H1 (cell line): Measurements from ENCODE around the gene LIF. TPM values are rescaled to one million over a fixed set of nuclear protein-coding genes. Genes with fewer than 3 reads are reported as not detected.

Experiments used
- CTCF ChIA-PET: fragments of 300-600 bp; sonication (Branson Sonifier 250); formaldehyde crosslinking; loops from one replicate; lab custom pipeline; 2021; ENCODE audit not compliant: partially characterized antibody; lab: Charles Lee
- POLR2A ChIA-PET: fragments of 300-600 bp; sonication (Branson Sonifier 250); formaldehyde crosslinking; loops from one replicate; lab custom pipeline; 2021; ENCODE audit warnings: inconsistent platforms; ENCODE audit not compliant: partially characterized antibody; lab: Charles Lee
- DNase-seq, 2 experiments: peaks; one replicate each; pipeline versions ENCODE4 v3.0.0 to v3.0.0-alpha.2; 2010 to 2022; ENCODE audit warnings: low spot score in 2 of 2, low read depth in 1 of 2, mixed read lengths in 1 of 2
- FAIRE-seq: peaks from 2 replicates; lab custom pipeline; 2011; peaks lifted over from hg19 to GRCh38; lab: Jason Lieb, UNC
- H2AFZ ChIP-seq: 2 replicates; pipeline ENCODE4 v1.8.1; 2012; ENCODE audit warnings: low read length, inconsistent platforms
- H2AK5ac ChIP-seq: 2 replicates; pipeline ENCODE4 v1.6.1; 2013; ENCODE audit warnings: low read depth, low read length
- H2BK120ac ChIP-seq: replicated peaks from 2 replicates; pipeline ENCODE3; 2013; ENCODE audit warnings: low read depth, low read length, inconsistent platforms
- H2BK12ac ChIP-seq: 2 replicates; pipeline ENCODE4 v1.6.1; 2013; ENCODE audit warnings: low read depth, low read length
- H2BK15ac ChIP-seq: 2 replicates; pipeline ENCODE4 v1.6.1; 2013; ENCODE audit warnings: low read length
- H2BK20ac ChIP-seq: 2 replicates; pipeline ENCODE4 v1.6.1; 2013; ENCODE audit warnings: low read length
- H2BK5ac ChIP-seq: 2 replicates; pipeline ENCODE4 v1.6.1; 2013; ENCODE audit warnings: low read depth, low read length
- H3K14ac ChIP-seq: 2 replicates; pipeline ENCODE4 v1.6.1; 2013; ENCODE audit warnings: inconsistent platforms; ENCODE audit not compliant: insufficient read length
- H3K18ac ChIP-seq: 2 replicates; pipeline ENCODE4 v1.6.1; 2013; ENCODE audit warnings: low read length; ENCODE audit errors: extremely low read depth
- H3K23ac ChIP-seq: 2 replicates; pipeline ENCODE4 v1.6.1; 2013; ENCODE audit warnings: inconsistent platforms; ENCODE audit not compliant: insufficient read length
- H3K23me2 ChIP-seq: 2 replicates; pipeline ENCODE4 v1.6.1; 2013; ENCODE audit warnings: low read depth, low read length
- H3K27ac ChIP-seq: 2 replicates; pipeline ENCODE4 v1.6.1; 2011; ENCODE audit warnings: low read depth, low read length, inconsistent platforms
- H3K27me3 ChIP-seq, 4 experiments: replicated peaks in 1 of 4; 1 replicate in 1 of 4; 2 replicates in 3 of 4; pipeline versions ENCODE4 v1.6.1 to v1.8.1; 2011 to 2013; ENCODE audit warnings: low read length in 3 of 4, mild to moderate bottlenecking in 3 of 4, inconsistent platforms in 2 of 4, mixed read lengths in 2 of 4, moderate library complexity in 1 of 4; ENCODE audit not compliant: control insufficient read depth in 3 of 4, insufficient read depth in 3 of 4; ENCODE audit errors: extremely low read depth in 1 of 4
- H3K36me3 ChIP-seq, 4 experiments: 2 replicates each; pipeline versions ENCODE4 v1.6.1 to v1.8.1; 2011 to 2013; ENCODE audit warnings: mild to moderate bottlenecking in 4 of 4, low read length in 3 of 4, moderate library complexity in 2 of 4, control low read depth in 1 of 4, inconsistent platforms in 1 of 4; ENCODE audit not compliant: insufficient read depth in 4 of 4, control insufficient read depth in 2 of 4
- H3K4ac ChIP-seq: replicated peaks from 2 replicates; pipeline ENCODE3; 2013; ENCODE audit warnings: low read length, low read depth, mixed read lengths, inconsistent platforms; ENCODE audit not compliant: insufficient read length
- H3K4me1 ChIP-seq, 4 experiments: replicated peaks in 1 of 4; 1 replicate in 1 of 4; 2 replicates in 3 of 4; pipeline versions ENCODE4 v1.6.1 to v1.8.1; 2011 to 2013; ENCODE audit warnings: low read length in 3 of 4, inconsistent platforms in 2 of 4, mixed read lengths in 1 of 4; ENCODE audit not compliant: insufficient read depth in 4 of 4, control insufficient read depth in 3 of 4
- H3K4me2 ChIP-seq, 2 experiments: 2 replicates each; pipeline versions ENCODE4 v1.6.1 to v1.8.1; 2011 to 2013; ENCODE audit warnings: low read depth in 2 of 2, low read length in 2 of 2, control low read depth in 1 of 2, inconsistent platforms in 1 of 2, mild to moderate bottlenecking in 1 of 2; ENCODE audit not compliant: insufficient read depth in 1 of 2
- H3K4me3 ChIP-seq, 4 experiments: fragments of 200-600, 300-600 bp in 1 of 4; sonication (generic), shearing (Covaris generic), sonication (Bioruptor Twin) in 1 of 4; 2 replicates each; pipeline versions ENCODE4 v1.5.1 to v1.8.1; 2011 to 2016; ENCODE audit warnings: low read length in 4 of 4, low read depth in 3 of 4, control low read depth in 2 of 4, inconsistent platforms in 2 of 4, mild to moderate bottlenecking in 2 of 4, mixed read lengths in 1 of 4, moderate library complexity in 1 of 4; ENCODE audit not compliant: insufficient read depth in 2 of 4; ENCODE audit errors: extremely low read depth in 1 of 4
- H3K56ac ChIP-seq: replicated peaks from 2 replicates; pipeline ENCODE3; 2013; ENCODE audit warnings: low read depth, mild to moderate bottlenecking, mixed read lengths, low read length, inconsistent platforms; ENCODE audit not compliant: insufficient read length
- H3K79me1 ChIP-seq: 2 replicates; pipeline ENCODE4 v1.6.1; 2013; ENCODE audit warnings: low read depth, low read length, control low read depth
- H3K79me2 ChIP-seq, 2 experiments: 2 replicates each; pipeline versions ENCODE4 v1.6.1 to v1.8.1; 2012 to 2013; ENCODE audit warnings: low read length in 2 of 2, mild to moderate bottlenecking in 2 of 2, inconsistent platforms in 1 of 2; ENCODE audit not compliant: insufficient read depth in 2 of 2, control insufficient read depth in 1 of 2
- H3K9ac ChIP-seq, 4 experiments: replicated peaks in 1 of 4; 1 replicate in 1 of 4; 2 replicates in 3 of 4; pipeline versions ENCODE4 v1.6.1 to v1.8.1; 2011 to 2013; ENCODE audit warnings: low read depth in 3 of 4, low read length in 3 of 4, control low read depth in 2 of 4, mild to moderate bottlenecking in 2 of 4, moderate library complexity in 2 of 4, inconsistent platforms in 1 of 4; ENCODE audit errors: extremely low read depth in 1 of 4
- H3K9me3 ChIP-seq, 2 experiments: 2 replicates each; pipeline versions ENCODE4 v1.6.1 to v1.8.1; 2012 to 2013; ENCODE audit warnings: mild to moderate bottlenecking in 2 of 2, moderate library complexity in 2 of 2, control low read depth in 1 of 2, inconsistent platforms in 1 of 2, low read depth in 1 of 2, low read length in 1 of 2, mixed read lengths in 1 of 2; ENCODE audit not compliant: insufficient read depth in 2 of 2
- H4K20me1 ChIP-seq, 2 experiments: replicated peaks in 1 of 2; 2 replicates each; pipeline versions ENCODE3 to v1.8.1; 2011 to 2013; ENCODE audit warnings: inconsistent platforms in 2 of 2, low read length in 2 of 2, mild to moderate bottlenecking in 1 of 2; ENCODE audit not compliant: insufficient read depth in 2 of 2, control insufficient read depth in 1 of 2
- H4K5ac ChIP-seq: 2 replicates; pipeline ENCODE4 v1.6.1; 2013; ENCODE audit warnings: low read length, low read depth, mixed read lengths, inconsistent platforms; ENCODE audit not compliant: insufficient read length
- H4K8ac ChIP-seq: 2 replicates; pipeline ENCODE4 v1.8.0; 2013; ENCODE audit warnings: mild to moderate bottlenecking, moderate library complexity, low read length, inconsistent platforms; ENCODE audit not compliant: insufficient read depth; ENCODE audit errors: extremely low read depth
- H4K91ac ChIP-seq: replicated peaks from 2 replicates; pipeline ENCODE3; 2013; ENCODE audit warnings: low read length, mixed read lengths, inconsistent platforms; ENCODE audit not compliant: insufficient read length
- KDM1A ChIP-seq: fragments of 200-600, 300-600 bp; sonication (generic); IDR thresholded peaks from 2 replicates; pipeline ENCODE4 v1.7.1; 2016; ENCODE audit warnings: mild to moderate bottlenecking, low read length, borderline replicate concordance
- ZNF274 ChIP-seq: IDR thresholded peaks from 2 replicates; pipeline ENCODE4 v1.7.0; 2012; ENCODE audit warnings: low read length, borderline replicate concordance; ENCODE audit errors: extremely low read depth
- WGBS, 2 experiments: shearing (Covaris generic) in 1 of 2; methylation state at CpG; one replicate each; pipeline versions ENCODE4 v1.1.6 to v1.1.7; 2013 to 2015; ENCODE audit warnings: low lambda C conversion rate in 2 of 2, mixed read lengths in 2 of 2, inconsistent platforms in 1 of 2, low coverage in 1 of 2, missing lambda C conversion rate in 1 of 2; ENCODE audit not compliant: insufficient replicate concordance in 2 of 2, insufficient coverage in 1 of 2, insufficient read length in 1 of 2; ENCODE audit errors: extremely low coverage in 1 of 2, missing lambda C conversion rate in 1 of 2; 5-methylcytosine and 5-hydroxymethylcytosine counted together
- polyA plus RNA-seq, 7 experiments: library from polyadenylated mRNA; depleted of rRNA in 3 of 7; stranded (reverse) in 5 of 7; unstranded in 2 of 7; fragments of >200 nt in 5 of 7; fragments of 200-250 nt in 2 of 7; gene quantifications; 1 replicate in 5 of 7; 2 replicates in 1 of 7; 4 replicates in 1 of 7; pipeline versions ENCODE4 v1.2.1 to v1.2.3, GENCODE V29; 2011 to 2013; ENCODE audit warnings: missing spikeins in 2 of 7, mixed read lengths in 2 of 7
- total RNA-seq: library from RNA; stranded (reverse); fragmentation: NEBNext Ultra II Directional; extraction: Animal tissue kit (Norgen Biotek cat#: 25700); gene quantifications from 2 replicates; pipeline ENCODE4 v1.2.1, GENCODE V29; 2021
- TF ChIP-seq, protein P1 (sequence below): IDR thresholded peaks from 2 replicates; pipeline ENCODE4 v1.6.1; 2011; ENCODE audit warnings: low read depth, mild to moderate bottlenecking, low read length; ENCODE audit not compliant: insufficient read depth

The LIF gene
- total and polyA plus RNA-seq, 2 of the 8 experiments (the other 6 are each of a cell fraction or from before 2014, with no cell fraction given), result 3.3 to 3.5 TPM

DNA sequence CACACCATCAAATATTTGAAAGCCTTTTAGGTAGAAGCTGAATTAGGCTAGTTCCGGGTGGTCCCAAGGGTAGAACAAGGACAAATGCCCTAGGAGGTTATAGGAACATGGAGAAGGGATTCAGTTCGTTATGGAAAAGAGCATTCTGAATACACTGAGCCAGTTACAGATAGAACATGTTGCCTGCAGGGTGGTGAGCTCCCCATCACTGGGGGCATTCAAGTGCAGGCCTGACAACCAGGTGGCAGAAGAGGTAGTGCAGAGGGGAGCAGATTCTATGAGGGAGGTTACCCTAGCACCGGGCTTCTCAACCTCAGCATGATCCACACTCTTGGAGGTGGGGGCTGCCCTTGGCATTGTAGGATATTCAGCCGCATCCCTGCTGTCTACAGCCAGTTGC, 24.2 kb downstream of the LIF start:
- WGBS, 2 experiments, result 88% methylated on average over 4 of the region's 4 CpGs; no CpG with 5 or more reads in 1 of the 2 experiments
- CTCF ChIA-PET, result interaction anchor here (0.6 kb wide), 1 partner anchor 12 kb away, joined by 3 read pairs; no protein-coding TSS in a partner anchor

More for the DNA sequence above, 24.2 kb downstream of the LIF start:
- Histone ChIP-seq H2AK5ac (no peak overlapping the region), H3K18ac (no peak overlapping the region), H4K5ac (no peak overlapping the region), H2BK20ac (no peak overlapping the region), H3K4me2 (no peak overlapping the region), H3K9me3 (no peaks in the 10 kb centered on the region), H3K4ac (no peak overlapping the region), H4K8ac (no peak overlapping the region), H3K36me3 (no peaks in the 10 kb centered on the region), H3K23me2 (no peaks in the 10 kb centered on the region; the same call in none of the 2 replicates), H3K79me1 (no peaks in the 10 kb centered on the region; the same call in 1 of the 2 replicates), H3K4me1 (peaks cover 0 to 4% (median 0%) of the 10 kb centered on the region in 4 experiments; a peak in 1 of 7 replicates), H4K20me1 (peaks cover 0 to 2% of the 10 kb centered on the region in 2 experiments), H3K9ac (no peak overlapping the region), H2BK5ac (no peak overlapping the region), H2BK120ac (no peak overlapping the region), H3K27me3 (peaks cover 0 to 3% (median 0%) of the 10 kb centered on the region in 4 experiments; a peak in 1 of 7 replicates), H4K91ac (no peak overlapping the region), H3K14ac (no peak overlapping the region), H2BK12ac (no peak overlapping the region), H2BK15ac (no peak overlapping the region), H3K27ac (no peak overlapping the region), H3K79me2 (no peaks in the 10 kb centered on the region), H3K23ac (no peak overlapping the region), H3K56ac (no peak overlapping the region), H2AFZ (no peak overlapping the region), H3K4me3 (no peak overlapping the region)
- POLR2A ChIA-PET, result interaction anchor here (0.7 kb wide), 1 partner anchor 9 kb away, joined by 3 read pairs; no protein-coding TSS in a partner anchor
- TF ChIP-seq, protein P1, sequence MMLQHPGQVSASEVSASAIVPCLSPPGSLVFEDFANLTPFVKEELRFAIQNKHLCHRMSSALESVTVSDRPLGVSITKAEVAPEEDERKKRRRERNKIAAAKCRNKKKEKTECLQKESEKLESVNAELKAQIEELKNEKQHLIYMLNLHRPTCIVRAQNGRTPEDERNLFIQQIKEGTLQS, result no peak
- peak; percentile 49; the same call in 1 of the 2 replicates for TF ChIP-seq KDM1A
- no peak for TF ChIP-seq ZNF274
- no peak for FAIRE-seq
- no peak for DNase-seq
